Suprapubic skin (tissue), 4 donors: Measurements from ENCODE around the gene KHDRBS1. TPM values are rescaled to one million over a fixed set of nuclear protein-coding genes. Genes with fewer than 3 reads are reported as not detected.
"Not testable (repeated sequence)": the region's sequence is repeated elsewhere in the genome, so short reads cannot be mapped to it uniquely, and the experiment has no call there.

Experiments
- DNase-seq, 2 donors: peaks; one replicate each; pipeline ENCODE4 v3.0.0-alpha.2; 2019; ENCODE audit warnings: low spot score in 2 of 2
- H3K27ac ChIP-seq: fragments of 200-600 bp; sonication (generic); one replicate; pipeline ENCODE4 v1.5.1; 2019
- H3K27me3 ChIP-seq: fragments of 200-600 bp; sonication (generic); one replicate; pipeline ENCODE4 v1.5.1; 2019
- H3K36me3 ChIP-seq: fragments of 200-600 bp; sonication (generic); one replicate; pipeline ENCODE4 v1.5.1; 2019
- H3K4me1 ChIP-seq: fragments of 200-600 bp; sonication (generic); one replicate; pipeline ENCODE4 v1.5.1; 2019
- H3K4me3 ChIP-seq: fragments of 200-600 bp; sonication (generic); one replicate; pipeline ENCODE4 v1.5.1; 2019; ENCODE audit warnings: mild to moderate bottlenecking
- H3K9me3 ChIP-seq: fragments of 200-600 bp; sonication (generic); one replicate; pipeline ENCODE4 v1.5.1; 2019
- CTCF ChIP-seq, 2 donors: fragments of 200-600 bp in 1 of 2; fragments of 450-650 bp in 1 of 2; sonication (generic) in 1 of 2; IDR thresholded peaks; one replicate each; pipeline ENCODE4 v1.5.1; 2016 to 2019; ENCODE audit warnings: antibody characterized with exemption in 2 of 2, mild to moderate bottlenecking in 1 of 2, moderate library complexity in 1 of 2
- EP300 ChIP-seq: sonication (generic); formaldehyde crosslinking; IDR thresholded peaks from one replicate; pipeline ENCODE4 v1.6.1; 2017; ENCODE audit warnings: antibody characterized with exemption
- POLR2A ChIP-seq, 2 donors: fragments of 450-650 bp; IDR thresholded peaks; one replicate each; pipeline ENCODE4 v1.6.1; 2017; ENCODE audit warnings: antibody characterized with exemption in 2 of 2, mild to moderate bottlenecking in 2 of 2, moderate library complexity in 2 of 2
- POLR2AphosphoS5 ChIP-seq, 3 donors: sonication (generic); formaldehyde crosslinking; IDR thresholded peaks; one replicate each; pipeline ENCODE4 v1.6.1; 2017; ENCODE audit warnings: antibody characterized with exemption in 3 of 3
- WGBS: methylation state at CpG from one replicate; pipeline ENCODE4 v1.1.5; 2018; 5-methylcytosine and 5-hydroxymethylcytosine counted together
- total RNA-seq, 4 donors: library from RNA; depleted of rRNA; stranded (reverse); fragments of >200 nt; gene quantifications; one replicate each; pipeline ENCODE4 v1.1.0, GENCODE V29; 2016

Gene KHDRBS1
- total RNA-seq, 4 donors from 2014 or later = 57.2 to 85.2 (median 64.3) TPM

GRCh38 chr1:32014199-32014947 lies 705 bp downstream of the KHDRBS1 start:
- Histone ChIP-seq H3K4me3 (peak overlapping the region; percentile 92), H3K9me3 (no peaks in the 10 kb centered on the region), H3K36me3 (no peaks in the 10 kb centered on the region), H3K4me1 (peaks cover 40% of the 10 kb centered on the region), H3K27ac (peak overlapping the region; percentile 98), H3K27me3 (no peaks in the 10 kb centered on the region)
- under 1% methylated on average over 36 of the region's 55 CpGs for WGBS
- TF ChIP-seq POLR2AphosphoS5 (IDR thresholded peaks at IDR 0.05) (no peak), POLR2A (IDR thresholded peaks at IDR 0.05) (no peak), CTCF (IDR thresholded peaks at IDR 0.05) (no peak), EP300 (no peak)
- peak; percentile 82 to 83 for DNase-seq

DNA sequence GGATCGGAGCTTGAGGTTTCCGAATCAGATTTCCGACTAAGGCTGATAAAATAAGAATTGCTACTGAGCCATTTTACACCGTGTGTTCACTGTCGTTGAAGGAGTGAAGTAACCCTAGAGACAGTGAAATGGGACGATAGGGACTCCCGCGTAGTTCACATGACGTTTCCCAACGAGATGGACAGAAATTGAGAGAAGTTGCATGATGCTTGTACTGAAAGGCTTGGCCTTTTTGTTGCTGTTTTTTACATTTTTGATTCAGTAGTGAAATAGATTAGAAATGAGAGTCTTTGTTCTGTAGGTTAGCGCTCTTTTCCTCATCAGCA lies 1.2 kb downstream of the KHDRBS1 start:
- Histone ChIP-seq H3K27me3 (no peaks in the 10 kb centered on the region), H3K4me3 (peak overlapping the region; percentile 92), H3K36me3 (no peaks in the 10 kb centered on the region), H3K9me3 (no peaks in the 10 kb centered on the region), H3K27ac (peak overlapping the region; percentile 98), H3K4me1 (peaks cover 45% of the 10 kb centered on the region)
- no peak for DNase-seq
- TF ChIP-seq EP300 (no peak), CTCF (IDR thresholded peaks at IDR 0.05) (no peak), POLR2A (IDR thresholded peaks at IDR 0.05) (no peak), POLR2AphosphoS5 (IDR thresholded peaks at IDR 0.05) (no peak)
- 2% methylated on average over 11 of the region's 11 CpGs for WGBS

- DNase-seq = no peak
Measured at GRCh38 chr1:32020339-32020738, 6.7 kb downstream of the KHDRBS1 start.

GRCh38 chr1:32021574-32022018 lies 7.9 kb downstream of the KHDRBS1 start:
- H3K27ac ChIP-seq, H3K36me3 ChIP-seq, H3K27me3 ChIP-seq, H3K9me3 ChIP-seq, H3K4me3 ChIP-seq, DNase-seq: not testable (repeated sequence)
- 84% methylated on average over 8 of the region's 8 CpGs for whole genome bisulfite sequencing
- H3K4me1 ChIP-seq = peaks cover 56% of the 10 kb centered on the region

More at GRCh38 chr1:32020339-32020738, 6.7 kb downstream of the KHDRBS1 start:
- Histone ChIP-seq H3K27me3 (no peaks in the 10 kb centered on the region), H3K27ac (no peak overlapping the region), H3K4me1 (peaks cover 65% of the 10 kb centered on the region), H3K4me3 (no peak overlapping the region), H3K9me3 (no peaks in the 10 kb centered on the region), H3K36me3 (peaks cover 3% of the 10 kb centered on the region)
- 30% methylated on average over 6 of the region's 6 CpGs for whole genome bisulfite sequencing
- TF ChIP-seq CTCF (IDR thresholded peaks at IDR 0.05) = no peak
- no peak for TF ChIP-seq POLR2AphosphoS5 (IDR thresholded peaks at IDR 0.05)
- TF ChIP-seq POLR2A (IDR thresholded peaks at IDR 0.05) = no peak
- no peak for TF ChIP-seq EP300

- peaks cover 46% of the 10 kb centered on the region for H3K4me1 ChIP-seq
- no peak for DNase-seq
- no peak overlapping the region for H3K4me3 ChIP-seq
- no peaks in the 10 kb centered on the region for H3K27me3 ChIP-seq
- TF ChIP-seq POLR2A (IDR thresholded peaks at IDR 0.05) = no peak
- no peak for TF ChIP-seq CTCF (IDR thresholded peaks at IDR 0.05)
- no peak for TF ChIP-seq EP300
- TF ChIP-seq POLR2AphosphoS5 (IDR thresholded peaks at IDR 0.05) = no peak
- no peaks in the 10 kb centered on the region for H3K9me3 ChIP-seq
- 66% methylated on average over 3 of the region's 3 CpGs for WGBS
- H3K27ac ChIP-seq = no peak overlapping the region
- peaks cover 3% of the 10 kb centered on the region for H3K36me3 ChIP-seq
Measured at GRCh38 chr1:32023351-32023750, 9.7 kb downstream of the KHDRBS1 start.
